Neural progenitor cell (in vitro differentiated cells): ENCODE results near the gene GKN1.

Experiments
- EZH2phosphoT487 ChIP-seq: fragments of 200-600 bp; sonication (generic); IDR thresholded peaks from 2 replicates; pipeline ENCODE4 v1.6.1; 2017; ENCODE audit warnings: antibody characterized with exemption
- TF ChIP-seq, protein P1 (sequence below): fragments of 200-600 bp; sonication (generic); IDR thresholded peaks from 2 replicates; pipeline ENCODE4 v1.5.1; 2017; ENCODE audit warnings: antibody characterized with exemption, mild to moderate bottlenecking

DNA sequence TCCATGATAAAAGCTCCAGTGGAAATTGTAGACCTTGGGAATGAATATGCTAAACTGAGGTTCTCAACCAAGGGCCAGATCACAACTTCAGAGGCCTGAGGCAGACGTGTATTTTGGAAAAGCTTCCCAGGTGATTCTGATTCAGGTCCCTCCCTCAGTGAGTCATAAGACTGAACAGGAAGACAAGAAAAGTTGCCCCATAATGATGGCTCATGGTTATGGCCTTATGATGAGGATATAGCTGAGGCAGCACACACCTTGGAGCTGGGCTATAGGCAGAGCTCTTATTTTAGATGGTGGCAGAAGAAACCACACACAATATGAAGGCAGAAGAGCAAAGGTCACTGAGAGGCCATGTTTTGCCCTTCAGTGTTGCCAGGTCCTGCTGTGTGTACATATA, 48.1 kb downstream of the GKN1 start:
- TF ChIP-seq, protein P1, sequence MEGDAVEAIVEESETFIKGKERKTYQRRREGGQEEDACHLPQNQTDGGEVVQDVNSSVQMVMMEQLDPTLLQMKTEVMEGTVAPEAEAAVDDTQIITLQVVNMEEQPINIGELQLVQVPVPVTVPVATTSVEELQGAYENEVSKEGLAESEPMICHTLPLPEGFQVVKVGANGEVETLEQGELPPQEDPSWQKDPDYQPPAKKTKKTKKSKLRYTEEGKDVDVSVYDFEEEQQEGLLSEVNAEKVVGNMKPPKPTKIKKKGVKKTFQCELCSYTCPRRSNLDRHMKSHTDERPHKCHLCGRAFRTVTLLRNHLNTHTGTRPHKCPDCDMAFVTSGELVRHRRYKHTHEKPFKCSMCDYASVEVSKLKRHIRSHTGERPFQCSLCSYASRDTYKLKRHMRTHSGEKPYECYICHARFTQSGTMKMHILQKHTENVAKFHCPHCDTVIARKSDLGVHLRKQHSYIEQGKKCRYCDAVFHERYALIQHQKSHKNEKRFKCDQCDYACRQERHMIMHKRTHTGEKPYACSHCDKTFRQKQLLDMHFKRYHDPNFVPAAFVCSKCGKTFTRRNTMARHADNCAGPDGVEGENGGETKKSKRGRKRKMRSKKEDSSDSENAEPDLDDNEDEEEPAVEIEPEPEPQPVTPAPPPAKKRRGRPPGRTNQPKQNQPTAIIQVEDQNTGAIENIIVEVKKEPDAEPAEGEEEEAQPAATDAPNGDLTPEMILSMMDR: no peak
- no peak for TF ChIP-seq EZH2phosphoT487
